Activated T-helper 1 cell treated with Interleukin-2 at 50 U/mL for 16 hours (primary cell): ENCODE data around the gene BRPF1.

Experiments
- DNase-seq: peaks from one replicate; pipeline ENCODE4 v3.0.0-alpha.2; 2020; ENCODE audit warnings: low read depth

The BRPF1 gene

GRCh38 chr3:9731206-9732079 lies at the start of gene BRPF1:
BRPF1 (plus strand) TSS chr3:9731735; CDS start chr3:9734141, 2,406 bp downstream.
- peak; percentile 99 for DNase-seq

GRCh38 chr3:9682096-9682495 lies 49.4 kb upstream of the BRPF1 start:
- no peak for DNase-seq

GRCh38 chr3:9683426-9683825 lies 48.1 kb upstream of the BRPF1 start:
- DNase-seq = no peak

DNA sequence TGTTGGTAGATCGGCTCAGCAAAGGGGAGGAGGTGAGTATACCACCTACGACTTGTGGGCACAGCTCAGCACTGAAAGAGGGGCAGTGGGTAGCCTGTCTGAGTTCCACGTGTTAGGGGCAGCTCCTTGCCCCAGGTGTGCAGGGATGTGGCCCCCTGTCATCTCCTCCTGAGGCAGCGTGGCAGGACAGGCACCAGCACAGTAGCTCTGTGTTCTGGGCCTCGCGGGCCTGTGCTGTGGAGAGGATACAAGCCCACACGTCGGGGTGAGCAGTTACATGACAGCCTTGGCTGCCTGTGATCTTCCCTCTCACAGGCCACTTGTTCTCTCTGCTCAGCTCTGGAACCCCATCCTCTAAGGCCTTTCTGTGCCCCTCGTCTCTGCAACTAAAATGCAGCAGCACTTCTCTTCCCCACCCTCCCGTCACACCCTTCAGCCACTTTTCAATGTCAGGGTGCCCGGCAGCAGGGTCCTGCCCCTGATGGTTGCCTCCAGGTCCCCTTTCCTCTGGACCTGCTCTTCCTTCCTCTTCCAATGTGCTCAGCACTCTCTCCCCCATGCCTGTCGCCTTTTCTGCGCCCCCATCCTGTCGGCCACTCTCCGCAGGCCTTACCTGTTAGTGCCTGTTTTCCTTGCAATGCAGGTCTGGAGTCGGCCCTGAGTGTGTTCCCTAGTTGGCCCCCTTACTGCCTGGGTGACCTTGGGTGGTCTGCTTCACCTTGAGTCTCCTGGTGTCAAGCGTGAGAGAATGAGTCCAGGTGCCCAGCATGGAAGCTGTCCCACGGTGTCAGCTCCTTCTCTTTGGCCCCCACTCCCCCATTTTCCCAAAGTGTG lies 46.1 kb upstream of the BRPF1 start:
- no peak for DNase-seq

DNA sequence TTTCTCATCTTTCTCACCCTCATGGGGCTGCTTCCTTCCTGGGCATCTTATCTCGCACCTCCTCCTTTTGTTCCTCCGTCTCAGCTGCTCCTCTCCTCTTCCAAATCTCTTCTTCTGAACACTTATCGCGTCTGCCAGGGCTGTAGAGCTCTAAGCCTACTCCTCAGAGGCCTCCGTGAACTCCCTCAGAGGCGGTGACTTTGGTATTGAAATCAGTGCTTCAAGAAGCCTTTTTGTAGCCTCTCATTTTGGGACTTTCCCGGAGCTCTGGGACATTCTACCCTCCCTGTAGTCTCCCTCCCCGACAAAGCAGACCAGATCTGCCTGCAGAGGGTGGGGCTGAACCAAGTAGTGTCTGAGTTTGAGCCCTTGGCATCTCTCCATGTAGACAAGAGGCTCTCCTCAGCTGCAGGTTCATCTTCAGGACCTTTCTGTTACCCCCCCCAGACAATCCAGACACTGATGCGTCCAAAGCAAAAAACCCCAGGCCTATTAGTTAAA lies 45.4 kb upstream of the BRPF1 start:
- no peak for DNase-seq

GRCh38 chr3:9686703-9687102 lies 44.8 kb upstream of the BRPF1 start:
- no peak for DNase-seq

- DNase-seq = no peak
Observed at GRCh38 chr3:9687514-9687913, 44.0 kb upstream of the BRPF1 start.

DNA sequence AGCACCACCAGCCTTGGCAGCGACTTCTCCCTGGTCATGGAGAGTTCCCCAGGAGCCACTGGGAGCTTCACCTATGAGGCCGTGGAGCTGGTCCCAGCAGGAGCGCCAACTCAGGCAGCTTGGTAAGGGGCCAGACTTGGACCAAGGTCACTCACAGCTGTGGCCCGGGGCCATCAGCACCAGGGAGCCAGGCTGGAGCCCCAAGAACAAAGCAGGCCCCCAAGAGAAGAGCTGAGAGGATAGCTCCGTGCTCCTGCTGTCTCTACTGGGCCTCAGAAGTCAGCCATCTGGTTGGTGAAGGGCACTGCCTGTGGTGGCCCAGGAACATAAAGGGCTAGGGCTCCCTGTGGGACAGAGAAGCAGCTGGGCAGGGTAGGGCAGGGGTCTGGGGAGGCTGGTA lies 42.6 kb upstream of the BRPF1 start:
- DNase-seq = no peak

GRCh38 chr3:9689757-9690156 lies 41.8 kb upstream of the BRPF1 start:
- DNase-seq = no peak

DNA sequence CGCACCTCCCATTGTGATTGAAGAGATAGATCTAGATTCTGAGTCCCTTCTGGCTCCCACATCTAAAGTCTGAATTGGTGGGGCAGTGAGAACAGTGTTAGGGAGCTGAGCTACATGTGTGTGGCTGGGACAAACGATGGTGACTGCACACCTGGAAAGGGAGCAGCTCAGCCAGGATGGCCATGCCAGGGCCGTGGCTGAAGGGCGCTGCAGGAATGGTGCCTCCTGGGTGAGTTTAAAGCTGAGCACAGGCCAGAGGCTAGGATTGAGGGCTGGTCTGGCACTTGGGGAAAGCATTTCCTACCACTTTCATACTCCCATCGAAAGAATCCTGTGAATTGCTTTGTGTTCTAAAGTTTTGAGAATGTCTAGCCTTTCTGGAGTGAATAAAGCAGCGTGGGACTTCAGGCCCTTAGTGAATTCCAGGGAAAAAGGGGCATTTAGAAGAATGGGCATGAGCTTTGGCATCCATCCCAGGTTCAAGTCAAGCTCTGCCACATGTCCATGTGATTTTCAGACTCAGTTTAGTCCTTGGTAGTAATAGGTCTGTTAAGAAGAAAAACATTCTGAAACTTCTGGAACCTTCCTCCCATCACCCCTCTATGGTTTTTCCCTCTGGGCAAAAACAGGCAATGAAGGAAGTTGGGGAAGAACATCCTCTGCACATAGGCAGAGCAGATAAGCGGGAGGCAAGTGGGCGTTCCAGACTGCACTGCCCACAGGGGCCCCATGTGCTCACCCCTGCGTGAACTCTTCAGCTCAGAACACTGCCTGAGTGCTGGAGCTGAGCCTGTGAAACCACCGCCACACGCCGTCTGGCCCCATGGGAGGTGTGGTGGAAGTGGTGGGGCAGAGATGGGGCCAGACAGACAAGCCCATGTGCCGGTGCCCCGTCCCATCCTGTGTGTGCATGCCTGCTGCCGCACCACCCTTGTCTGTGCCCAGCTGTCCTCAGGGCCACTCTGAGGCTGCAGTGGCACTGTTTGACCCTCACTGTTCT lies 40.8 kb upstream of the BRPF1 start:
- DNase-seq = no peak

DNA sequence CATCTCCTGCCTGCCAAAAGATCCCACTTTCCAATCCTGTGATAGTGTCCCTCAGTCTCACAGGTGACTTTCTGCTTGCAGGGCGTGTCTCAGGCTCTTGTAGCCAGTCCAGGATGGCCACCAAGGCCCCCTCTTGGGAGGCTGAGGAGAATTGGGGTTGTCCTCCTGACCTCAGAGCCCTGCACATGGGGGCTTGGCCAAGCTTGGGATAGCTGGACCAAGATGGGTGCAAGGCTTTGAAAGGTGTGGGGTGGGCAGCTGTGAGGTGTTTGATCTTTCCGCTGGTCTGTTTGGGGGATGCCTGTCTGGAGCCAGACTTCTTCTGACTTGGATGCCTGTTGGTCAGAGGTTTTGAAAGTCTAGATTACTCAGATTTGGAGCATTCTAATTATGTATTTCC lies 39.9 kb upstream of the BRPF1 start:
- DNase-seq = no peak

DNA sequence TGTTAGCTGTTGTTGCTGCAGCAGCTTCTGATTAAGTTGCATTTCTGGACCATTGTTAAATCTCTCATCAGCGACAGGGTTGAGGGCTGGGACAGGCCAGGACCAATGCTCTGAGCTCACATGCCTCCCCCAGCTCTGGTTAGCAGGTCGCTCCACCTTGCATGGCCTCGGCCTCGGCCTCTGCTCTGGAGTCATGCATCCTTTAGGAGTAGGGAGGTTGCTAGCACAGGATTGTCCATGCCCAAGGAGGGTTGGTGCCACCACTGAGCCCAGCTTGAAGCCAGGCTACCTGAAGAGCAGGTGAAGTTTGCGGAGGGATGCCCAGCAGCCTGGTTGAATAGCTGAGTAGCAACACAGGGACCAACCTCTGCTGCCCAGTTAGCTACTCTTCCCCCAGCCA lies 39.1 kb upstream of the BRPF1 start:
- DNase-seq = no peak

- DNase-seq = no peak
Observed at GRCh38 chr3:9695345-9695744, 36.2 kb upstream of the BRPF1 start.

DNA sequence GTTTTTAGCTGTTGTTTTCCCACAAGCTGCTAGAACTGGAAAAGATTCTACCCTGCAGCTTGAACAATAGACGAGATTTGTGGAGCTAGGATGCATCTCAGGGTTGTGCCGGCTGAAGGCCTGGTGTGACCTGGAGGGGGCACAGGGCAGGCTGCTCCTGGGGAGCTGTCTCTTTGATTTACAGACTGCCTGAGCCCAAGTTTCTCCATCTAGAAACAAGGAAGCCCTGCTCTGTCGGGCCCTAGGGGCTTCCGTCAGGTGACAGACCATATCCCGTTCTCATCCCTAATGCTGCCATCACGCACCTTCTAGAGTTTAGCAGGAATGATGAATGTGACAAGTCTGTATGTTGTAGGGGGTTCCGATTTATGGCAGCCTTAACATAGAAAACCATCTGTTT lies 35.8 kb upstream of the BRPF1 start:
- DNase-seq = no peak

DNA sequence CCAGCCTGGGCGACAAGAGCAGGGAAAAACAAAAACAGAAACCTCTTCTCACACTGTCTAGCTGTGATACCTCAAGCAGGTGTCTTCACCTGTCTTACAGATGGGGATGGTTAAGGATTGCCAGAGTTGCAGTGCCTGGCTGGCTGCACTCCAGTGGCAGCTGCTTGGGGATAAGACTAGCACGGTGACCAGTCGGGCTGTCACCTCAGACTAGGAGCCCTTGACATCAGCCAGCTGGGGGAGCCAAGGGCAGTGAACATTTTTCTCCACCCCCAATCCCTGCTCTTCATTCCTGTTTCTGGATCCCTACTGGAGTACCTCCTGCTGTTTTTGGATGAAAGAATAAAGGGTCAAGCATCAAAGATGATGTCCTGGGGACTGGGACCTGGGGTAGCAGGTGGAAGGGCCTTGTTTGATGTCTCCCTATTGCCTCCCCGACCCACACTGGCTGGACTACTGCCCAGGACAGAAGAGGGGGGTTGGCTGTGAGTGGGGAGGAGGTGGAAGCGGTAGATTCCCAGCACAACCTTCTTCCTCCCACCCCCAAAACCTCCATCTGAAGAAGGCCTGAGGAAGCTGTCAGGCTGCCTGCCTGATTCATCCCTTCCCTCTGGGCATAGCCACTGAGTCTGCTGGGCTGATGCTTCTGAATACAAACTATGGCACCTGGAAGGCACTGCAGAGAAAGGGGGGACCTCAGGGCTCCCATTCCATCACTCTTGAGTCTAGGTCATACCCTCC lies 34.9 kb upstream of the BRPF1 start:
- DNase-seq = no peak

DNA sequence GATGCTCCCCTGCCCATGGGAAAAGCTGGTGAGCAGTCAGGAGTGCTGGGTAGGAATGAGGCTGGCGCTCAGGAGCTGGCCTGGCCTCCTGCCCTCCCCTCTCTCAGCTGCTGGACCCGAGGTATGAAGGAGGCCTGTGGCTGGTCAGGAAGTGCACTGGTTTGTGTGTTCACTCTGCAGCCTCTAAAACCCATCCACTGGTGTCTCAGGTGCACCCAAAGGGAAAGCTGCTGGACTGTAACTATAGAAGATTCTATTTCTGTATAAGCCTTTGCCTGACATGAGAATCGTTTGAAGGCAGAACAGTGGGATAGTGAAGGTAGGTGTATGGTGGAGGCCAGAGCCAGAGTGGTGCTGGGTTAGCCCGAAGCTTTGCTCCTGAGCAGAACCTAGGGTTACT lies 33.6 kb upstream of the BRPF1 start:
- DNase-seq = no peak

DNA sequence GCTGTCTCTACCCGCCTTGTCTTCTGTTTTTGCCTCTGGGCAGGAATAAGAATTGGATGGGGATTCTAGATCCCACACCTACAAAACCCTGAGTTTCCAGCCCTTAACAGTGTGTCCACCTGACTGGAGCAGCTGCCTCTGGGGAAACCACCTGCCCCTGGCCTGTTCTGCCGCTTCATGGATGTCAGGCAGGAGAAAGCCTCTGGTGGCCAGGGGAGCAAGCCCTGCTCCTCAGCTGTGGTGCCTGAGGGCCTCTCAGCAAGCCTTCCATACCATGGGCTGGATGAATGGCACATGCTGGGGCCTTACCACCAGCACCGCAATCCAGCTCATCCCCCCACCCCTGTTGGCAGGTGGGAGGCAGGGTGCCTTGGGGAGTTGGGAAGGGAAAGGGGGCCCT lies 33.2 kb upstream of the BRPF1 start:
- no peak for DNase-seq

DNA sequence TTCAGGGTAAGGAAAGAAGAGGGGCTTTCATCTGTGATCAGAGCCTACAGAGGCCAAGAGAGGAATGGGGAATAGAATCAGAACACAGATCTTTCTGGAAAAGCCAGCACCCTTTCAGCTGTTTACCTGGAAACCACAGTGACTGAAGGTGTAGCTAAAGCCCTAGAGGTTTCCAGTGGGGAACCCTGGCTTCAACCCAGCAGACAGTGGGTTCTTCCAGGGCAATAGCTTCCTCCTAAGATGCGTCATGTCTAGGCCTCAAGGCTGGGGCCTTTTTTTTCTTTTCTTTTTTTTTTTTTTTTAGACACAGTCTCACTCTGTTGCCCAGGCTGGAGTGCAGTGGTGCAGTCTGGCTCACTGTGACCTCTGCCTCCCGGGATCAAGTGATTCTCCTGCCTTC lies 31.0 kb upstream of the BRPF1 start:
- DNase-seq = no peak

DNA sequence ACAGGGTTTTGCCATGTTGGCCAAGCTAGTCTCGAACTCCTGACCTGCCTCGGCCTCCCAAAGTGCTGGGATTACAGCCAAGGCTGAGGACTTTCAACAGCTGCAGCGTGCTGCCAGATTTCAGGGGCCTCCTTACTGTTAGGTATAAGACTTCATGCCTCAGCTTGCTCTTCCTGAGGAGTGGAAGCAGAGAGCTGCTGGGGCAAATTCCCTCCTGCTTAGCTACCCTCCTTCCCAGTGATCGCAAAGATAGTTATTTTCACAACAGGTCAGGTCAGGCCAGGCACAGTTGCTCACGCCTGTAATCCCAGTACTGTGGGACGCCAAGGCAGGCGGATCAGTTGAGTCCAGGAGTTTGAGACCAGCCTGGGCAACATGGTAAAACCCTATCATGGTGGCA lies 30.5 kb upstream of the BRPF1 start:
- no peak for DNase-seq

DNA sequence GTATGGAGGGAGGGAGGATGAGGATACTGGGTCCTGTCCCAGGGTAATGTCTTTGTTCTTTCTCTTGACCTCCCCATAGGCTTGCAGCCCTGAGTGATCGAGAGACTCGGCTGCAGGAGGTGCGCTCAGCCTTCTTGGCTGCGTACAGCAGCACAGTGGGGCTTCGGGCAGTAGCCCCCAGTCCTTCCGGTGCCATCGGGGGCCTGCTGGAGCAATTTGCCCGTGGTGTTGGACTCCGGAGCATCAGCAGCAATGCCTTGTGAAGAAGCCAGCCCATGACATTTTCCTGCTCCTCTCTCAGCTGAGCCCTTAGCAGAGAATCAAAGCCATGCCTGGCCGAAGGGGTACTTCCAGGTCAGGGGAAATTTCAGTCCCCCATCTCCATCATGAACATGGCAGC lies 29.8 kb upstream of the BRPF1 start:
- DNase-seq = no peak

DNA sequence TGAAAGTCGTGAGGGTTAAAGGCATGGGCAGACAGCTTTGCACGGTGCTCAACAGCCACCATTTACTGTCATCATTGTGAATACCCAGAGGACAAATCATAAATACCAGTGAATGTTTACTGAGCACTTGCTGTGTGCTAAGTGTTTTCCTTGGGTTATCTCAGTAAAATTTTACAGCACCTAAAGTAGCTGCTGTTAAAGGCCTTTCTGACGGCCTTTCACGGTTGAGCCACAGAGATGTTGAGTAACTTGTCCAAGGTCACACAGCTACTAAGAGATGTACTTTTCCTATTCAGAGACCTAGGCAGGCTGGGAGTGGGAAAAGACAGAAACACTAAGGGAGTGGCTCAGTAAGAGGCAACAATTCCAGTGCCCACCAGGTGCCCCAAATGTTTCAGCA lies 28.3 kb upstream of the BRPF1 start:
- DNase-seq = no peak
